GM21526 (cell line): ENCODE data around the gene DBH.

Source experiments
- ATAC-seq: cut with Tn5 transposase; IDR thresholded peaks from one replicate; pipeline ENCODE4 v1.9.1; 2021; ENCODE audit warnings: moderate library complexity; ENCODE audit not compliant: unreplicated experiment, low FRiP score

Gene DBH

DNA sequence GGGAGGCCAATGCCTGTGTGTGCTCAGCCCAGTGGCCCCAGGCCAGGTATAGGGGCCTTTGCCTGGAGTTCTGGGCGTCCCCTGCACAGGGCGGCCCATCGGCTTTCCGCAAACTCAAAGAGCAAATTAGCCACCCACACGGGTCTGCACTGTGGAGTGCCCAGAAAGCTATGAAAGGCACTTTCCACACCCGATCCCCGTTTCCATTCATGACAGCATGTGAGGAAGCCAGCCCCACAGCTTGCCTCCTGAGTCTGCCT is 5.2 kb downstream of the DBH start:
- ATAC-seq, result no peak

GRCh38 chr9:133641861-133642595 is 5.9 kb downstream of the DBH start:
- ATAC-seq, result no peak

DNA sequence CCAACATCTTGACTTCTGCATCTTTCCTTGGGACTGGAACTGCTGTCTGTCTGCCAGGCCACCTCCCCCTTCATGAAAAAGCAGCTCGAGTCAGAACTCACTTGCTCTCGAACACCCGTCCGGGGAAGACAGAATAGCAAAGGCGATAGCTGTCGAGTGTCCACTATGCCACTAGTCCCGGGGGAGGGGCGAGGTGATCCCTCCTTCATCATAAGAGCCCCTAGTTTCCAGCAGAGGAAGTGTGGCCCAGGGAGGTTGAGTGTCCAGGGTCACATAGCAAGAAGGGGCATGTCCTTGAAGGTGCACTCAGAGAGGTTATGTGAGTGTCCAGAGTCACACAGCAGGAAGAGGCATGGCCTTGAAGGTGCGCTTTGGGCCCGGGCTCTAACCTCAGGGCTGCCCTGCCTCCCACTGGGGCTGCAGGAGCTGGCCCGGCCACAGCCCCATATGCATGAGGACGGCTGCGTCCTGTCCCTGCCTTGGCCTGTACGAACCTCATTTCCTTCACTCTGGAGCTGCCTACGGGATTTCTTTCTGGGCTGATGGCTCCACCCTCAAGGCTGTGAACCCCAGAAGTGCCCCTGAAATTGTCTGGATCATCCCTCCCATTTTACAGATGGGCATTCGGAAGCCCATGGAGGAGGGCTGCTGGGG is 6.7 kb downstream of the DBH start:
- ATAC-seq, result no peak

DNA sequence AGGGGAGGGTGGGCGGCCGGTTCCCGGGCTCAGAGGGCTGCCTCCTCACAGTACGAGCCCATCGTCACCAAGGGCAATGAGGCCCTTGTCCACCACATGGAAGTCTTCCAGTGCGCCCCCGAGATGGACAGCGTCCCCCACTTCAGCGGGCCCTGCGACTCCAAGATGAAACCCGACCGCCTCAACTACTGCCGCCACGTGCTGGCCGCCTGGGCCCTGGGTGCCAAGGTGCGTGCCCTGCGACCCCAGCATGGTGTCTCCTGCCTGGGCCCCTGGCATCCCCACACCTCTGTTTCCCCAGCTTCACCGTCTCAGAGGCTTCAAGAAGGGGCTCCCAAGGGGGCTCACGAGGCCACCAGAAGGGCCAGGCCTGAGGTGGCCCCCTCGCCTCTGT is 7.2 kb downstream of the DBH start:
- ATAC-seq, result no peak

- no peak for ATAC-seq
These were observed 8.0 kb downstream of the DBH start for GRCh38 chr9:133643978-133644760.

- no peak for ATAC-seq
These were observed 9.0 kb downstream of the DBH start for GRCh38 chr9:133645021-133645765.

DNA sequence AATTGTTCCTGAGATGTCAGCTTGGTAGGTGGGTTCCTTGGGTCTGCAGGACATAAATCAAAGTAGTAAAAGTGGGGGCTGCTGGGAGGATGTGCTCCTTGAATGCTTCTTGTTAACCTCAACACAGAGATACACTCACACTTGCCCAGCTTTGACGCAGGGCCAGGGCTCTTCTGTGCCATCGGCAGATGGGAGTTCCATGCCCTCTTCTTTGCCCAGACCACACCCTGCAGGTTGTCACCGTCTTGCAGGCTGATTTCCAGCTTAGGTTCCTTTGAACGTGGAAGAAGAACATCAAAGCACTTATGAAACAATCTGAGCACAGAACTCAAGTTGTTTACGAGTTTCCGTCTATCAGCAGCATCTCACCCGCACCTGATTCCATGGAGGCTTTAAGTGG is 11.0 kb downstream of the DBH start:
- ATAC-seq, result no peak

GRCh38 chr9:133647765-133648469 is 11.8 kb downstream of the DBH start:
- ATAC-seq, result no peak

DNA sequence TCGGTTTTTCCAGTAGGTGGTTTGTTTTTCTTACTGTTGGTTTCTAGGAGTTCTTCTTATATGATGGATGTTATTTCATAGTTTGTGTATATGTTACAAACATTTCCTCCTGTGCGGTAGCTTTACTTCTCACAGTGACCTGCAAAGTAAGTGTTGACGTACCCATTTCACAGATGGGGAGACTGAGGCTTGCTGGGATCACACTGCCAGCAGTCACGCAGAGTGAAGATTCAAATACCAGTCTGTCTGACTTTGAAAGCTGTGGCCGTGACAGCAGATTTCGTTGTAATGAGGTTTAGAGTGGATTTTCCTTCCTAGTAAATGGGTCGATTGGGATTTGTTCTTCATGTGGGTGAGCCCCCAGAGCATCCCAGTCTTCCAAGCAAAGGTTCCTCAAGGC is 13.0 kb downstream of the DBH start:
- ATAC-seq, result no peak

DNA sequence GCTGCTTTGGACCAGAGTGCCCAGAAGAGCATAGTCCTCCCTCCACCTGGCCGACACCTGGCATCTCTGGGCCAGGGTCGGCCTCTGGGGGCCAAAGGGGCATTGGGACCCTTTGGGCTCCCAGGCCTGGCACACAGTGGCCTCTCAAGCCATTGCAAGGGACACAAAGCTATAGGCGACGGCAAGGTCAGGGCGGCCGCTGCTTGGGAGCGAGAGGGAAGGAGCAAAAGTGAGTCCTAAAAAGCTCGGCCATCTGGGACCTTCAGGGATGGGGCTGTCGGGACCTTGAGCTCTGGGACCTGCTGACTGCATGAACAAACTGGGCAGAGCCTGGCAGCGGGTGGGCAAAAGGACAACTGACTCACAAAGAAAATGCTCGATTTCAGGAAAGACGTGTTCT is 13.9 kb downstream of the DBH start:
- ATAC-seq, result no peak

DNA sequence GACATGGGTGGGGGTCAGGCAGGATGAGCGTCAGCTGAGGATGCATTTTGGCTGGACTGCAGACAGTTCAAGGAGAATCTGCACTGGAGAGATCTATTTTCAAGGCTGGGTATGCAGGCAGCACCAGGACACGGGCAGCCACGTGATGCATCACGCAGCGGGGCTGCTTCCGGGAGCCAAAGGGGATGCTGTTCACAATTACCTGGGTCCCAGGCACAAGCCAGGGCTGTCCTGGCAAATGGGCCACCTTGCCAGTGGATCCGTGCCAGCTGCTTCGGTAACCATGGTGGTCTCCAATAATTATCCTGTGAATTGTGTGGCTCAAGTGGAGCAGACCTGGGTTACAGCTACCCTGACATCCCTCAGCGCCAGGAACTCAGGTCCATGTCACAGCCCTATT is 17.5 kb downstream of the DBH start:
- no peak for ATAC-seq

DNA sequence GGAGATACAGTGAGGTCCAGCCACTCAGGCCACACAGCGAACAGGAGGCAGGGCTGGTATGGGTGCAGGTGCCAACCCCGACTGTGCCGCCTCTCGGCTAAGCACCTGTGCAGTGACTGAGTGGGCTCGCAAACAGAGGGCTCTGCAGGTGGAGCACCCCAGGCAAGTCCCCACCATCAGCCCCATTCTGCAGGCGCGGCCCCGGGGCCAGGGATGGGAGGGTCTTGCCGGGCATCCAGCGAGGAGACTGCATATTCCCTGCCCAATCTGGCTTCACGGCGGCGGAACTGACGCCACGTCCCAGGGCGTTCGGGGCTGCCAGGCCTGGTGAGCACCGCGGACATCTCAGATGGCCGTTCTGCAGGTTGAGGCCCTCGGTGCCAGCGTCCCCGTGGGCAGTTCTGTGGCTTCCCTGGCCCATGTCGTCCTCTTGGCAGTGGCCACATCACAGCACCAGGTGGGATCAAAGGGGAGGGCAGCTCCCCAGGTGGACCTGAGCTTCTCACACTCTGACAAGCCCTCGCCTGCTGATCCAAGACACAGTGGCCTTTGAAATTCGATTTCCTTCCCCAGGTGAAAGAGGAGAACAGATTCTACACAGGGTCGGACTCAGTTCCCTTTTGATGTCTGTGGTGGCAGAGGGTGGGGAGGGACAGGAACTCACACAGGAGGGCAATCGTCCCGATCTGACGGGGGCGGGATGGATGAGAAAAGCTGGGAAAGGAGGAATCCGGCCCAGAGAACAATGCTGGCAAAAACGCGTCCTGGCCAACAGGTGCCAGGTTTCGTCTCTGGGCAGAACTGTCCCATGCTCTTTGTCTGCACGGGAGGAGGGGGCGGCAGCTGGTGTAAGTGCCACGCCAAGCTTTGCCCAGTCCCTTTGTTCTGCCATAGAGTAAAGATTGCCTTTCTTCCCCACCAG is 18.8 kb downstream of the DBH start:
- no peak for ATAC-seq

DNA sequence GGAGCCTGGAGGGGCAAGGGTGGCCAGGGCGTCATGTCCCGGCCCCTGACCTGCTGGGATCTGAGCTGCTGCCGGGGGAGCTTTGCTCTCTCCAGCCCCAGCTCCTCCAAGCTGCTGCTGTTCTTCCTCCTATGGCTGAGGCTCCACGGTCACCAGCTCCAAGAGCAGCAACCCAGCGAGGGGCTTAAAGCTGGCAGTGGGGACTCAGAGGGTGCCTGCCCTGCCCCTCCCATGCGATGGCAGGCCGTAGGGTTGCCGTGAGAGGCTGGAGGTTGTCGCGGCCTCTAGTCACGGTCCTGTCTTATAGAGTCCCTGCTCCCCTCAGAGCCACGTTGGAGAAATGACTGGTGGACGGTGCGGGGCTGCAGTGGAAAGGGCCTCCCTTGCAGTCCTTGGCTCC is 19.5 kb downstream of the DBH start:
- ATAC-seq, result no peak

DNA sequence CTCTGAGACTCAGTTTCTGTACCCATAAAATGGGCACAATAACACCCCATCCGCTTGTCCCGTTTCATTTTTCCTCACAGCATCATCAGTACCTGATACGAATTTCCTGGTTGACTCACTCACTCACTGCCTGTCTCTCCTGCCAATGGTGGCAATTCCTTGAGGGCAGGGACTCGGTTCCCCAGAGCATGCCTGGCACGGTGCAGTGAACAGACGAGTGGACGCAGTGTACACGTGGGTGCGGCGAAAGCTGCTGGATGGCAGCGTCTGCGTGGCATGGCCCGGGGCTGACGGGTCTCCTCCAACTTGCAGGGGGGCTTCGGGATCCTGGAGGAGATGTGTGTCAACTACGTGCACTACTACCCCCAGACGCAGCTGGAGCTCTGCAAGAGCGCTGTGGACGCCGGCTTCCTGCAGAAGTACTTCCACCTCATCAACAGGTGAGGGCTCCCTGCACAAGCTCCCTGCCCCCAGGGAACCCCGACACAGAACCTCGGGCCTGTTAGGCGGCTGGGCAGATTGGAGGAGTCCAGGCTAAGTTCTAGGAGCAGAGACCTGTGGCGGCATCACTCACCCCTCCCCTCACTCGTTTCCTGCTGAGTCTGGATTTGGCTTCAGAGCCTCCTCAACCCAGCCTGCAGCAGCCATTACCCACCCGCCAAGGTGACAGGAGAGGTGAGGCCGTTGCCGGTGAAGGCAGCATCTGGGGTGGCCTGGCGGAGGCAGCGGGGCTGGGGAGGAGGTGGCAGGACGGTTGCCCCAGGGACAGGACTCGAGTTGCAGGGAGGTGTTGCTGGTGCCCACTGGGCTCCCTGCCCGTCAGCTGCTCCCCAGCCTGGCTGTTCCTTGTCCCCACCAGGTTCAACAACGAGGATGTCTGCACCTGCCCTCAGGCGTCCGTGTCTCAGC is 20.3 kb downstream of the DBH start:
- ATAC-seq, result no peak

DNA sequence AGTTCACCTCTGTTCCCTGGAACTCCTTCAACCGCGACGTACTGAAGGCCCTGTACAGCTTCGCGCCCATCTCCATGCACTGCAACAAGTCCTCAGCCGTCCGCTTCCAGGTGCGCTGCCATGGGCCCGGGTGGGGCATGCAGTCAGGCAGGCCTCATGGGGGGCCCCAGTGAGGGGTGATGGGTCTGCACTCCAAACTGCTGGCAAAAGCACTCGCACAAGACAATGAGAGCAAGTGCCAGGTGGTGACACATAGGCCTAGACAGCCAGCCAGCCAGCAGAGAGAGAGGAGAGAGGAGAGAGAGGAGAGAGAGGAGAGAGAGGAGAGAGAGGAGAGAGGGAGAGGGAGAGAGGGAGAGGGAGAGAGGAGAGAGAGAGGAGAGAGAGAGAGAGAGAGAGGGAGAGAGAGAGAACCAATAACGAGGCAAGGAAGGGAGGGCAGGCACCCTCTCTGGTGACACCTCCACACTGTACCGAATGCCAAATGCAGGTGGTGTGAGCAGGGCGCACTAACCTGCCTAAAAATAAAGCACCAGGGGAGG is 21.0 kb downstream of the DBH start:
- ATAC-seq, result no peak

DNA sequence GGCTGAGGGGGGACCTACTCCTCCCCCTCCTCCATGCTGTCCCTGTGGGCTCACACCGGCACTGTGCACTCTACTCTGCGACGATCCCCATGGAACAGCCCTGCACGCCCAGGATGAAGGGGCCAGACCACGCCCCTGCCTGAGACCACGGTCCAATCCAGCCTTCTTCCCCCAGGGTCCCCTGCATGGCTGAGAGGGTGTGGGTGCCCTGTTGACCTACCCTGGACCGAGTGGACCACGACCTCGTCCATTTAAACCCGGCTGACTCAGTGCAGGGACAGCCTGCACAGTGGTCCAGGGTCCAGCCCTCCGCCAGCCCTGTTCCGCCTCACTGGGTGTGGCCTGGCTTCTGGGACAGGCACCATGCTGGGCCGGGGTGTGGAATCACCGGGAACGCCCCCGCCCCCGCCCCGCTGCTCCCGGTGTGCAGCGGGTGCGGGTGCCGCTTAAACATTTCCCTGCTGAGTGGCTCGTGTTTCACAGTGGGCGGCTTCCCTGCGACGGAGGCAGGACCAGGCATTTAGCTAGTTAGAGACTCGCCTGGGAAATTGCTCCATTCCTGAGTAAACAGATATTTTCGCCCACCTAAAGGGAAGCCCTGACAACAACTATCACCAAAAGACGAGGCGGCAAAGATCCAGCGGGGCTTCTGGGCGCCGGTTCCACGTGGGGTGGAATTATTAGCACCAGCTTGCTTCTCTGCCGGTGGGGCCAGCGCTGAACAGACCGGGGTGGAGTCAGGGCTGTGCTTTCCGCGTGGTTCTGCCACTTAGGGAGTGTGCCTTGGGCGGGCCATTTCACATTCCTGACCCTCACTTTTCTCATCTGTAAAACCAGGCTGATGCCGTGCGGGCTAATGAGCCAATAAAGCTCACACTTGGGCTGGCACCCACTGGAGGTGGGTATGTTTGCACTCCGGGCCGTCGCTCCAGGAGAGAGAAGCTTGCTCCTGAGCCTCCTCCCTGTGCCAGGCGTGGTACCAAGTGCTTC is 22.6 kb downstream of the DBH start:
- ATAC-seq, result no peak

DNA sequence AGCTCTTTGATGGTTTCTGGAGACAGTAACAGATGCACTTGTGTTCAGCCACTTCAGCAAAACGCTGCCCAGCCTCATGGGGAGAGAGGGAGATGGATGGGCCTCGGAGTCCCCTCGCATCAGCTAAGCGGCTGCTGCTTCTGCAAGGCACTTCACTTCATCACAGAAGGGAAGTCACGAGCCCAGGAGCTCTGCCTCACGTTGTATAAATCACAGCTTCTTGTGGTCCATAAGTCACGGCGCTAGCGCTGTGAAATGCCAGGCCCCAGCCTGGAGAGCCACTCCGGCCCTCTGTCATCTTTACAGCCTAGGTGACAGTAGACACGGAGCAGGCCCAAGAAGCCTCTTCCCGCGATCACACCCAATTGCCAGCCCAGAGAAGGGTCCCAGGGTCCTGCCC is 23.4 kb downstream of the DBH start:
- ATAC-seq, result no peak
